SK-N-SH (cell line): Measurements from ENCODE around the gene MAGEA8. TPM values are rescaled to one million over a fixed set of nuclear protein-coding genes. Genes with fewer than 3 reads are reported as not detected.
"Not testable (repeated sequence)": the region's sequence is repeated elsewhere in the genome, so short reads cannot be mapped to it uniquely, and the experiment has no call there.

ENCODE experiments used
- CTCF ChIA-PET: fragments of 300-600, 350-600 bp; formaldehyde crosslinking; extraction: SDS; loops from one replicate; lab custom pipeline; 2021; lab: Yijun Ruan, JAX
- POLR2A ChIA-PET: fragments of 350-600 bp; sonication (Branson Sonifier 250); formaldehyde crosslinking; extraction: SDS; loops from one replicate; lab custom pipeline; 2020; ENCODE audit warnings: antibody characterized with exemption, inconsistent platforms; lab: Yijun Ruan, JAX
- DNase-seq: peaks from one replicate; pipeline ENCODE4 v3.0.0; 2012
- H2AFZ ChIP-seq: fragments of 200-600 bp; sonication (generic); 2 replicates; pipeline ENCODE4 v1.8.1; 2016; ENCODE audit warnings: antibody characterized with exemption, mild to moderate bottlenecking, low read depth
- H3F3A ChIP-seq: fragments of 200-600 bp; sonication (generic); replicated peaks from 2 replicates; pipeline ENCODE3; 2016; ENCODE audit warnings: antibody characterized with exemption, mild to moderate bottlenecking; ENCODE audit not compliant: insufficient read depth
- H3K27ac ChIP-seq, 2 experiments: fragments of 200-500 bp in 1 of 2; fragments of 200-600 bp in 1 of 2; sonication (Bioruptor generic) in 1 of 2; sonication (generic), shearing (Covaris generic) in 1 of 2; 2 replicates each; pipeline versions ENCODE4 v1.5.1 to v1.6.1; 2014 to 2016; ENCODE audit warnings: low read depth in 2 of 2, inconsistent platforms in 1 of 2, low read length in 1 of 2, mild to moderate bottlenecking in 1 of 2, mixed read lengths in 1 of 2
- H3K27me3 ChIP-seq: fragments of 200-600 bp; sonication (generic), shearing (Covaris generic); 2 replicates; pipeline ENCODE4 v1.6.1; 2016; ENCODE audit warnings: mixed run types; ENCODE audit not compliant: insufficient read depth
- H3K36me3 ChIP-seq, 2 experiments: fragments of 200-500 bp in 1 of 2; fragments of 200-600 bp in 1 of 2; sonication (Bioruptor generic) in 1 of 2; sonication (generic) in 1 of 2; replicated peaks in 1 of 2; 2 replicates each; pipeline versions ENCODE3 to v1.5.1; 2014 to 2016; ENCODE audit warnings: low read length in 1 of 2, mild to moderate bottlenecking in 1 of 2; ENCODE audit not compliant: insufficient read depth in 2 of 2, control insufficient read depth in 1 of 2
- H3K4me1 ChIP-seq, 2 experiments: fragments of 200-500 bp in 1 of 2; fragments of 200-600 bp in 1 of 2; sonication (Bioruptor generic) in 1 of 2; sonication (generic), shearing (Covaris generic) in 1 of 2; 2 replicates each; pipeline versions ENCODE4 v1.5.1 to v1.6.1; 2014 to 2016; ENCODE audit warnings: low read depth in 1 of 2, low read length in 1 of 2, mixed run types in 1 of 2; ENCODE audit not compliant: insufficient read depth in 2 of 2, control insufficient read depth in 1 of 2
- H3K4me2 ChIP-seq: fragments of 200-600 bp; sonication (generic), shearing (Covaris generic); 2 replicates; pipeline ENCODE4 v1.6.1; 2017; ENCODE audit warnings: mixed run types
- H3K4me3 ChIP-seq, 2 experiments: fragments of 200-500 bp in 1 of 2; fragments of 200-600 bp in 1 of 2; sonication (Bioruptor generic) in 1 of 2; sonication (generic), shearing (Covaris generic) in 1 of 2; 2 replicates each; pipeline versions ENCODE4 v1.5.1 to v1.8.1; 2014 to 2016; ENCODE audit warnings: low read depth in 2 of 2, inconsistent platforms in 1 of 2, low read length in 1 of 2, mild to moderate bottlenecking in 1 of 2, mixed read lengths in 1 of 2, moderate library complexity in 1 of 2
- H3K79me2 ChIP-seq: fragments of 200-600 bp; sonication (generic); 2 replicates; pipeline ENCODE4 v1.8.1; 2017; ENCODE audit warnings: mild to moderate bottlenecking; ENCODE audit not compliant: insufficient read depth
- H3K9ac ChIP-seq: fragments of 200-600 bp; sonication (generic); 2 replicates; pipeline ENCODE4 v1.6.1; 2017; ENCODE audit warnings: mixed run types
- H3K9me2 ChIP-seq: fragments of 200-600 bp; sonication (generic); 2 replicates; pipeline ENCODE4 v1.6.1; 2017; ENCODE audit warnings: mixed run types
- H3K9me3 ChIP-seq: fragments of 200-600 bp; sonication (generic); 2 replicates; pipeline ENCODE4 v1.6.1; 2017; ENCODE audit warnings: mixed run types, mild to moderate bottlenecking, moderate library complexity
- H4K20me1 ChIP-seq: fragments of 200-600 bp; sonication (generic); 2 replicates; pipeline ENCODE4 v1.6.1; 2017; ENCODE audit warnings: mild to moderate bottlenecking, mixed run types; ENCODE audit not compliant: insufficient read depth
- CHD2 ChIP-seq: fragments of 150-350 bp; IDR thresholded peaks from 2 replicates; pipeline ENCODE4 v1.6.1; 2018; ENCODE audit warnings: low read length; ENCODE audit not compliant: partially characterized antibody
- EP300 ChIP-seq, 2 experiments: IDR thresholded peaks; 2 replicates each; pipeline versions ENCODE4 v1.4.0 to v1.6.1; 2012; ENCODE audit warnings: borderline replicate concordance in 1 of 2, low read depth in 1 of 2, low read length in 1 of 2
- FOSL2 ChIP-seq: IDR thresholded peaks from 2 replicates; pipeline ENCODE4 v1.4.0; 2012; ENCODE audit warnings: low read depth, mild to moderate bottlenecking, moderate library complexity, borderline replicate concordance
- FOXM1 ChIP-seq: IDR thresholded peaks from 2 replicates; pipeline ENCODE4 v1.4.0; 2012; ENCODE audit warnings: low read depth, mild to moderate bottlenecking
- GATA2 ChIP-seq: sonication (generic); formaldehyde crosslinking; IDR thresholded peaks from 2 replicates; pipeline ENCODE4 v1.5.0; 2020; ENCODE audit warnings: mild to moderate bottlenecking, missing genetic modification reagents
- MEF2A ChIP-seq: IDR thresholded peaks from 2 replicates; pipeline ENCODE4 v1.4.0; 2012; ENCODE audit warnings: low read depth, borderline replicate concordance
- MXI1 ChIP-seq: IDR thresholded peaks from 2 replicates; pipeline ENCODE4 v1.6.1; 2012; ENCODE audit warnings: mild to moderate bottlenecking, low read depth, low read length, improper control_type of control experiment
- NRF1 ChIP-seq: IDR thresholded peaks from 2 replicates; pipeline ENCODE4 v1.6.1; 2012; ENCODE audit warnings: low read depth, mild to moderate bottlenecking, low read length
- RCOR1 ChIP-seq: fragments of 150-350 bp; IDR thresholded peaks from 2 replicates; pipeline ENCODE4 v1.6.1; 2017; ENCODE audit warnings: antibody characterized with exemption, low read length
- SMC3 ChIP-seq: IDR thresholded peaks from 2 replicates; pipeline ENCODE4 v1.6.1; 2012; ENCODE audit warnings: low read depth, low read length, improper control_type of control experiment
- TCF12 ChIP-seq: IDR thresholded peaks from 2 replicates; pipeline ENCODE4 v1.4.0; 2012
- TEAD4 ChIP-seq: IDR thresholded peaks from 2 replicates; pipeline ENCODE4 v1.4.0; 2012; ENCODE audit warnings: mild to moderate bottlenecking, borderline replicate concordance; ENCODE audit not compliant: insufficient read depth
- YY1 ChIP-seq: IDR thresholded peaks from 2 replicates; pipeline ENCODE4 v1.4.0; 2012; ENCODE audit warnings: low read depth, mild to moderate bottlenecking
- WGBS: methylation state at CpG from one replicate; pipeline ENCODE4 v1.1.6; 2017; ENCODE audit warnings: low lambda C conversion rate; 5-methylcytosine and 5-hydroxymethylcytosine counted together
- polyA plus RNA-seq, 3 experiments: library from polyadenylated mRNA; depleted of rRNA; stranded (reverse); fragments of >200 nt; gene quantifications; 2 replicates each; pipeline ENCODE4 v1.2.3, GENCODE V29; 2012
- TF ChIP-seq, protein P1 (sequence below): IDR thresholded peaks from 2 replicates; pipeline ENCODE4; 2012
- TF ChIP-seq, protein P2 (sequence below): fragments of 150-350 bp; IDR thresholded peaks from 2 replicates; pipeline ENCODE4 v1.6.1; 2017; ENCODE audit warnings: antibody characterized with exemption, low read length, low read depth, borderline replicate concordance
- TF ChIP-seq, protein P3 (sequence below): IDR thresholded peaks from 2 replicates; pipeline ENCODE4 v1.4.0; 2012; ENCODE audit warnings: low read depth
- TF ChIP-seq, protein P4 (sequence below): IDR thresholded peaks from 2 replicates; pipeline ENCODE4 v1.6.1; 2012; ENCODE audit warnings: mild to moderate bottlenecking, low read depth, low read length, moderate library complexity

MAGEA8 gene
- polyA plus RNA-seq, 1 of the 3 experiments (the other 2 are of a cell fraction) = 0.20 TPM

DNA sequence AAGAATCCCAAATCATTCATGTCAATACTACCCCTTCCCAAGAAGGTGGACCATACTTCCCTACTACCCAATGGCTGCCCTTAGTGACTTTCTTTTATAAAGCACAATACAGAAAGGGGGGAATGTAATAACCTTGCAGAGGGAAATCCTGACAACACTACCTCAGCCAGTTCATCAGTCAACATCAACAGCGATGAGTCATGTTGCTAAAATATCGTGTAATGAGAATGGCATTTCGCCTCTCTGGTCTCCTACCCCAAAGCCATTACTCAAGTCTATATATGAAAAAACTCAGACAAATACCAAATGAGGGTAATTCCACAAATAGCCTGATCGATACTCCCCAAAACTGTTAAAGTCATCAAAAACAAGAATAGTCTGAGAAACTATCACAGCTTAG lies 3.3 kb upstream of the MAGEA8 start:
- Histone ChIP-seq H3K27ac (no peak overlapping the region), H3K36me3 (no peaks in the 10 kb centered on the region), H3K4me3 (no peak overlapping the region), H3K4me1 (no peaks in the 10 kb centered on the region), H3K4me2 (no peak overlapping the region), H3K79me2 (no peaks in the 10 kb centered on the region), H3K9me2 (no peaks in the 10 kb centered on the region), H4K20me1 (no peaks in the 10 kb centered on the region), H3F3A (no peaks in the 10 kb centered on the region), H2AFZ (no peak overlapping the region), H3K9ac (no peak overlapping the region), H3K27me3 (peaks cover 8% of the 10 kb centered on the region; the same call in 1 of the 2 replicates), H3K9me3 (no peaks in the 10 kb centered on the region)
- ChIA-PET CTCF (no interaction called here), POLR2A (no interaction called here)
- DNase-seq = no peak
- WGBS = 5% methylated on average over 4 of the region's 4 CpGs
- TF ChIP-seq, protein P1, sequence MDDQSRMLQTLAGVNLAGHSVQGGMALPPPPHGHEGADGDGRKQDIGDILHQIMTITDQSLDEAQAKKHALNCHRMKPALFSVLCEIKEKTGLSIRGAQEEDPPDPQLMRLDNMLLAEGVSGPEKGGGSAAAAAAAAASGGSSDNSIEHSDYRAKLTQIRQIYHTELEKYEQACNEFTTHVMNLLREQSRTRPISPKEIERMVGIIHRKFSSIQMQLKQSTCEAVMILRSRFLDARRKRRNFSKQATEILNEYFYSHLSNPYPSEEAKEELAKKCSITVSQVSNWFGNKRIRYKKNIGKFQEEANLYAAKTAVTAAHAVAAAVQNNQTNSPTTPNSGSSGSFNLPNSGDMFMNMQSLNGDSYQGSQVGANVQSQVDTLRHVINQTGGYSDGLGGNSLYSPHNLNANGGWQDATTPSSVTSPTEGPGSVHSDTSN = 0 out of 2 replicates have a peak, but pooled peaks have one; percentile 3
- no peak for TF ChIP-seq SMC3

DNA sequence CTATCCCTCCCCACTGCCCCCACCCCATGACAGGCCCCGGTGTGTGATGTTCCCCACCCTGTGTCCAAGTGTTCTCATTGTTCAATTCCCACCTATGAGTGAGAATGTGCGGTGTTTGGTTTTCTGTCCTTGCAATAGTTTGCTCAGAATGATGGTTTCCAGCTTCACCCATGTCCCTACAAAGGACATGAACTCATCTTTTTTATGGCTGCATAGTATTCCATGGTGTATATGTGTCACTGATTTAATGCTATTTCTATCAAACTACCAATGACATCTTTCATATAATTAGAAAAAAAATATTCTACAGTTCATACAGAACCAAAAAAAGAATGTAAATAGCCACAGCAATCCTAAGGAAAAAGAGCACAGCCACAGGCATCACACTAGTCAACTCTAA lies 9.8 kb downstream of the MAGEA8 start:
- 31% methylated on average over 2 of the region's 2 CpGs for WGBS
- DNase-seq, POLR2A ChIA-PET: not testable (repeated sequence)

DNA sequence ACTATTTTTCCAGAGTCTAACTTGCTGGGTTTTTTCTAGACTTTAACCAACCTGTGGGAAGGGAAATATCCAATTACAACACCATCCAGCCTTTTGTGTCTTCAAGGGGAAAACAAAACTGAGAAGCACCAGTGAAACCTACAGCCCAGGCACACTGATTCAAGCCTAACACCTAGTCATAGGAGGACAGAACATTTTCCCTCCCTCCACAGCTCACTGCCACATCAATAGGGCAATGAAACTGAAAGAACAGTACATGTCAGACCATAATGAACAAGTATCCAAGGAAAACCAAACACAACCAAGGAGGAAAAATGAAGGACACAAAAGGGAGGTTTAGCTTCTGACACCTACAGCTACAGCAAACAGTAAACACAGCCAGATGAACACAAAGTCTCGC lies 17.6 kb downstream of the MAGEA8 start:
- WGBS = 3% methylated on average over 1 of the region's 1 CpG
- Histone ChIP-seq H3K4me3 (no peak overlapping the region), H3F3A (no peaks in the 10 kb centered on the region), H3K4me2 (no peak overlapping the region), H3K27ac (no peak overlapping the region), H2AFZ (no peak overlapping the region), H3K9me3 (no peaks in the 10 kb centered on the region; the same call in 1 of the 2 replicates), H3K4me1 (no peaks in the 10 kb centered on the region), H3K9me2 (no peaks in the 10 kb centered on the region), H3K79me2 (no peaks in the 10 kb centered on the region), H4K20me1 (no peaks in the 10 kb centered on the region), H3K36me3 (no peaks in the 10 kb centered on the region), H3K27me3 (no peaks in the 10 kb centered on the region), H3K9ac (no peak overlapping the region)
- ChIA-PET POLR2A (no interaction called here), CTCF (no interaction called here)
- no peak for DNase-seq
- TF ChIP-seq CHD2 (no peak), RCOR1 (no peak), NRF1 (no peak), MEF2A (no peak), GATA2 (CRISPR knock-in tag) (no peak), TEAD4 (no peak), EP300 (IDR thresholded peaks at IDR 0.05; ENCODE audit: borderline replicate concordance in 1 of 2, low read depth in 1 of 2, low read length in 1 of 2) (no peak), TCF12 (no peak), FOSL2 (no peak), FOXM1 (no peak), YY1 (no peak), MXI1 (no peak)
- TF ChIP-seq, protein P2, sequence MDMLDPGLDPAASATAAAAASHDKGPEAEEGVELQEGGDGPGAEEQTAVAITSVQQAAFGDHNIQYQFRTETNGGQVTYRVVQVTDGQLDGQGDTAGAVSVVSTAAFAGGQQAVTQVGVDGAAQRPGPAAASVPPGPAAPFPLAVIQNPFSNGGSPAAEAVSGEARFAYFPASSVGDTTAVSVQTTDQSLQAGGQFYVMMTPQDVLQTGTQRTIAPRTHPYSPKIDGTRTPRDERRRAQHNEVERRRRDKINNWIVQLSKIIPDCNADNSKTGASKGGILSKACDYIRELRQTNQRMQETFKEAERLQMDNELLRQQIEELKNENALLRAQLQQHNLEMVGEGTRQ = no peak
- TF ChIP-seq, protein P3, sequence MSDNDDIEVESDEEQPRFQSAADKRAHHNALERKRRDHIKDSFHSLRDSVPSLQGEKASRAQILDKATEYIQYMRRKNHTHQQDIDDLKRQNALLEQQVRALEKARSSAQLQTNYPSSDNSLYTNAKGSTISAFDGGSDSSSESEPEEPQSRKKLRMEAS = no peak
- TF ChIP-seq, protein P4, sequence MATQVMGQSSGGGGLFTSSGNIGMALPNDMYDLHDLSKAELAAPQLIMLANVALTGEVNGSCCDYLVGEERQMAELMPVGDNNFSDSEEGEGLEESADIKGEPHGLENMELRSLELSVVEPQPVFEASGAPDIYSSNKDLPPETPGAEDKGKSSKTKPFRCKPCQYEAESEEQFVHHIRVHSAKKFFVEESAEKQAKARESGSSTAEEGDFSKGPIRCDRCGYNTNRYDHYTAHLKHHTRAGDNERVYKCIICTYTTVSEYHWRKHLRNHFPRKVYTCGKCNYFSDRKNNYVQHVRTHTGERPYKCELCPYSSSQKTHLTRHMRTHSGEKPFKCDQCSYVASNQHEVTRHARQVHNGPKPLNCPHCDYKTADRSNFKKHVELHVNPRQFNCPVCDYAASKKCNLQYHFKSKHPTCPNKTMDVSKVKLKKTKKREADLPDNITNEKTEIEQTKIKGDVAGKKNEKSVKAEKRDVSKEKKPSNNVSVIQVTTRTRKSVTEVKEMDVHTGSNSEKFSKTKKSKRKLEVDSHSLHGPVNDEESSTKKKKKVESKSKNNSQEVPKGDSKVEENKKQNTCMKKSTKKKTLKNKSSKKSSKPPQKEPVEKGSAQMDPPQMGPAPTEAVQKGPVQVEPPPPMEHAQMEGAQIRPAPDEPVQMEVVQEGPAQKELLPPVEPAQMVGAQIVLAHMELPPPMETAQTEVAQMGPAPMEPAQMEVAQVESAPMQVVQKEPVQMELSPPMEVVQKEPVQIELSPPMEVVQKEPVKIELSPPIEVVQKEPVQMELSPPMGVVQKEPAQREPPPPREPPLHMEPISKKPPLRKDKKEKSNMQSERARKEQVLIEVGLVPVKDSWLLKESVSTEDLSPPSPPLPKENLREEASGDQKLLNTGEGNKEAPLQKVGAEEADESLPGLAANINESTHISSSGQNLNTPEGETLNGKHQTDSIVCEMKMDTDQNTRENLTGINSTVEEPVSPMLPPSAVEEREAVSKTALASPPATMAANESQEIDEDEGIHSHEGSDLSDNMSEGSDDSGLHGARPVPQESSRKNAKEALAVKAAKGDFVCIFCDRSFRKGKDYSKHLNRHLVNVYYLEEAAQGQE = no peak

More for the DNA sequence above, 9.8 kb downstream of the MAGEA8 start:
- H3K36me3 ChIP-seq, H3F3A ChIP-seq, H3K9me3 ChIP-seq, H3K79me2 ChIP-seq, H3K4me3 ChIP-seq, H4K20me1 ChIP-seq, H3K27ac ChIP-seq, CTCF ChIA-PET, H3K4me2 ChIP-seq, H3K4me1 ChIP-seq, H3K27me3 ChIP-seq, H2AFZ ChIP-seq, H3K9me2 ChIP-seq, H3K9ac ChIP-seq: not testable (repeated sequence)
